Measurements from ENCODE around the gene AP5S1.
"Not testable (repeated sequence)": the region's sequence is repeated elsewhere in the genome, so short reads cannot be mapped to it uniquely, and the experiment has no call there.

The AP5S1 gene

DNA sequence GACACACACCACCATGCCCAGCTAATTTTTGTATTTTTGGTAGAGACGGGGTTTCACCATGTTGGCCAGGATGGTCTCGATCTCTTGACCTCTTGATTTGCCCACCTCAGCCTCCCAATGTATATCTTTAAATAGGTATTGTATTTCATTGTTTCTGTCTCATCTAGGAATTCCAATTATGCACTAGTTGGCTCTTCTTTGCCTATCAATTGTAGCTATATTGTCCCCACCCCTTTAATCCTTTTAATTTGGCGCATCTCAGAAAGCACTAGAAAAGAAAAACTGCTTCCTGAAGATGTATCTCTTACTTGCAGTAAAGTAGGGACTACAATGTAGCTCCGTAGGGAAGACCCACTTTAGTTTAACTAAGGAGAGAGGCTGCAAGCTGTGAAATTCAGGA is 15.8 kb downstream of the AP5S1 start:
- in situ Hi-C loops (cut with MboI; ENCODE audit: low sequenced_read_pairs), result no loop called here

- in situ Hi-C loops (cut with MboI; ENCODE audit: low sequenced_read_pairs), result no loop called here
These were observed 19.0 kb downstream of the AP5S1 start for GRCh38 chr20:3839328-3839727.

- in situ Hi-C loops (cut with MboI; ENCODE audit: low sequenced_read_pairs), result not testable (repeated sequence)
These were observed 19.9 kb downstream of the AP5S1 start for GRCh38 chr20:3840201-3840600.

- in situ Hi-C loops (cut with MboI; ENCODE audit: low sequenced_read_pairs), result no loop called here
These were observed 22.1 kb downstream of the AP5S1 start for GRCh38 chr20:3842348-3842930.

- in situ Hi-C loops (cut with MboI; ENCODE audit: low sequenced_read_pairs), result no loop called here
These were observed 23.1 kb downstream of the AP5S1 start for GRCh38 chr20:3843490-3843889.

- in situ Hi-C loops (cut with MboI; ENCODE audit: low sequenced_read_pairs), result not testable (repeated sequence)
These were observed 23.8 kb downstream of the AP5S1 start for GRCh38 chr20:3843990-3844619.

DNA sequence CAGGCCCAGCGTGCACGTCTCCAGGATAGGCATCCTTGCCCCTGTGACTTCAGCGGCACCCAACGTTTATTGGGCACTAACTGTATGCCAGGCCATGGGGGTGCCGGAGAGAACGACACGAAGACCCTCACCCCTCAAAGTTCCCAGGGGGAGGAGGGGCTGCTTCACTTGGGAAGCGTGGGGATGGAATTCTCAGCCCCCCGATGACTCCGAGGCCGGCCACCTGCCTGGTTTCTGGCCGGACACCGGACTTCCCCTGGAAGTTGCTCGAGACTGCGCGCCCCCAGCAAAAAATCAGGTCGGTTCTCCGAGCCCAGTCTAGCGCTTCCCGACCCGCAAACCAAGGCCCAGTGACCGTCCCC is 26.0 kb downstream of the AP5S1 start:
- in situ Hi-C loops (cut with MboI; ENCODE audit: low sequenced_read_pairs), result no loop called here

- in situ Hi-C loops (cut with MboI; ENCODE audit: low sequenced_read_pairs), result no loop called here
These were observed 26.5 kb downstream of the AP5S1 start, which contains the start of gene MAVS for GRCh38 chr20:3846740-3847428. MAVS (plus strand) TSS chr20:3846834; CDS start chr20:3854625, 7,791 bp downstream.

DNA sequence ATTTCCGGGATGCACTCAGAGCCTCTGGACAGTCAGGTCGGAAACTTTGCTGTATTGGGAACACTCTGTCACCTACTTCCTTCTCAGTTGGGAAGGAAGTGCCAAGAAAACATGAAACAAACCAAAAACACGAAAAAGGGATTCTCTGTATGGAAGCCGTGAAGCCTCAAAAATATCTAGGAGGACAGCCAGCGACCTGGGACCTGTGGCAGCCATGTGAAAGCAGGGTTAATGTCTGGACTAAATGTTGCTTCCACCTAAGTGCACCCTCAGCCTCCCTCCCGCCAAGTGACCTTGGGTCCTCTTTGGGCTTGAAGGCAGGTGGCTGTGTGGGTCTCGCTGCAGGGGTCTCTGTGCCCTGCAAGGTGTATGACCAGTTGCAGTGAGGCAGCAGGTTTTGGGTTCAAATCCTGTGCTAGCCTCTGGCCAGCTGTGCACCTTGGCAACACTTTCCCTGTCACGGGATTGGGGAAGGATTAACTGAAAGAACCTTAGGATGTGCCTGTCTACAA is 27.1 kb downstream of the AP5S1 start:
- in situ Hi-C loops (cut with MboI; ENCODE audit: low sequenced_read_pairs), result no loop called here

DNA sequence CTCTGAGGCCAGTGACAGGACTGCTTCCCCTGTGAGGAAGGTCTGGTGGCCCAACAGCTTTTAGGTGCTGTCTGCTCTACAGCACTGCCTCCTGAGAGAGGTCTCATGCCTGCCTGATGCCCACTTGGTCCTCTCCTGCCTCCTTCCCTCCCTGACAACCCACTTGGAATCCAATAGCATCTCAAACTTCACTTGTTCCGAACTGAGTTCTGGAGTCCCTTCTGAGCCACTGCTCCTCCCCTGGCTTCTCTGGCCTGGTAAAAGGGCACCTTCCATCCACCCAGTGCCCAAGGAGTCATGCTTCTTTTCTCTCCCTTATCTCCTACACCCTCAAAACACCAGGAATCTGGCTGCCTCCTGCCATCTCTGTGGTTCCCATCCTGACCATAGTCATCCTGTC is 28.2 kb downstream of the AP5S1 start:
- in situ Hi-C loops (cut with MboI; ENCODE audit: low sequenced_read_pairs), result no loop called here

DNA sequence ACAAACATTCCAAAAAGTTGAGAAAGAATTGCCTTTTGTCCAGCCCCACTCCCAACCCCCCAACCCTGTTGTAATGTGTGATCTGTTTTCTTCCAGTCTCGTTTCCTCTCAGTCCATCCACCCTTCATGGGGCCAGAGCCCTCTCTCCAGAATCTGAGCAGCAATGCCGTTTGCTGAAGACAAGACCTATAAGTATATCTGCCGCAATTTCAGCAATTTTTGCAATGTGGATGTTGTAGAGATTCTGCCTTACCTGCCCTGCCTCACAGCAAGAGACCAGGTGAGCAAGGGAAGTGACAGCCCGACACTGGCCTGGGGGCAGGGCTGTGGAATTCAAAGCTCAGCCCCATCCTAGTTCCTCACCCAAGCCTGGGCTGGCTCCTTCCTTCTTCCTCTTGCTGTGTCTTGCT is 34.1 kb downstream of the AP5S1 start:
- in situ Hi-C loops (cut with MboI; ENCODE audit: low sequenced_read_pairs), result loop anchor here (10.0 kb wide), 1 partner anchor 70 kb away; the partner anchor contains the start of genes CENPB and SPEF1

GRCh38 chr20:3857405-3857804 is 37.1 kb downstream of the AP5S1 start:
- in situ Hi-C loops (cut with MboI; ENCODE audit: low sequenced_read_pairs), result loop anchor here (10.0 kb wide), 1 partner anchor 73 kb away; the partner anchor contains the start of genes CENPB and SPEF1

DNA sequence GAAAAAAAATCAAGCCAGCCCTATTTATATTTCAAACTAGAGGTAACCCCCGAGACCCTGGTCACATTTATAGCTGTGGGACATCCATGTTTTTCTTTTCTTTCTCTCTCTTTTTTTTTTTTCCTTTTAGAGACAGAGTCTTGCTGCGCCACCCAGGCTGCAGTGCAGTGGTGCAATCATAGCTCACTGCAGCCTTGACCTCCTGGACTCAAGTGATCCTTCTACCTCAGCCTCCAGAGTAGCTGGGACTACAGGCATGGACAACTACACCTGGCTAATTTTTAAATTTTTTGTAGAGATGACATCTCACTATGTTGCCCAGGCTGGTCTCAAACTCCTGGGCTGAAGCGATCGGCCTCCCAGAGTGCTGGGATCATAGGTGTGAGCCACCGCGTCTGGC is 38.3 kb downstream of the AP5S1 start:
- in situ Hi-C loops (cut with MboI; ENCODE audit: low sequenced_read_pairs), result loop anchor here (10.0 kb wide), 1 partner anchor 74 kb away; the partner anchor contains the start of genes CENPB and SPEF1

DNA sequence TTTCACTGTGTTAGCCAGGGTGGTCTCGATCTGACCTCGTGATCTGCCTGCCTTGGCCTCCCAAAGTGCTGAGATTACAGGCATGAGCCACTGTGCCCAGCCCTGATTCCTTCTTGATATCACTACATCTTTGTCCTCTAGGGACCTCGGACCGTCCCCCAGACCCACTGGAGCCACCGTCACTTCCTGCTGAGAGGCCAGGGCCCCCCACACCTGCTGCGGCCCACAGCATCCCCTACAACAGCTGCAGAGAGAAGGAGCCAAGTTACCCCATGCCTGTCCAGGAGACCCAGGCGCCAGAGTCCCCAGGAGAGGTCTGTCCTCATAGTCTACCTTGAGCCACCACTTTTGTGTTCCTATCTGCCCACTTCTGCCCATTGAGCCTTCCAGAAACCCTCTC is 40.8 kb downstream of the AP5S1 start:
- in situ Hi-C loops (cut with MboI; ENCODE audit: low sequenced_read_pairs), result no loop called here

- in situ Hi-C loops (cut with MboI; ENCODE audit: low sequenced_read_pairs), result no loop called here
These were observed 42.0 kb downstream of the AP5S1 start for GRCh38 chr20:3862333-3862732.

GRCh38 chr20:3863317-3863716 is 43.0 kb downstream of the AP5S1 start:
- in situ Hi-C loops (cut with MboI; ENCODE audit: low sequenced_read_pairs), result no loop called here

DNA sequence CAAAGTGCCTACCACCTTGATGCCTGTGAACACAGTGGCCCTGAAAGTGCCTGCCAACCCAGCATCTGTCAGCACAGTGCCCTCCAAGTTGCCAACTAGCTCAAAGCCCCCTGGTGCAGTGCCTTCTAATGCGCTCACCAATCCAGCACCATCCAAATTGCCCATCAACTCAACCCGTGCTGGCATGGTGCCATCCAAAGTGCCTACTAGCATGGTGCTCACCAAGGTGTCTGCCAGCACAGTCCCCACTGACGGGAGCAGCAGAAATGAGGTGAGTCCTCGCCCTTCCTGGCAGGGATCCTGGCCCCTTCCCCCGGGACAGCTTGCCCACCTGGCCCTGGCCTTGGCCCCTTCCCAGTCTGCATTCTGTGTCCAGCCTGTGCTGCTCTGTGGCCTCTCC is 44.2 kb downstream of the AP5S1 start:
- in situ Hi-C loops (cut with MboI; ENCODE audit: low sequenced_read_pairs), result no loop called here

- in situ Hi-C loops (cut with MboI; ENCODE audit: low sequenced_read_pairs), result no loop called here
These were observed 45.0 kb downstream of the AP5S1 start for GRCh38 chr20:3865152-3865886.

DNA sequence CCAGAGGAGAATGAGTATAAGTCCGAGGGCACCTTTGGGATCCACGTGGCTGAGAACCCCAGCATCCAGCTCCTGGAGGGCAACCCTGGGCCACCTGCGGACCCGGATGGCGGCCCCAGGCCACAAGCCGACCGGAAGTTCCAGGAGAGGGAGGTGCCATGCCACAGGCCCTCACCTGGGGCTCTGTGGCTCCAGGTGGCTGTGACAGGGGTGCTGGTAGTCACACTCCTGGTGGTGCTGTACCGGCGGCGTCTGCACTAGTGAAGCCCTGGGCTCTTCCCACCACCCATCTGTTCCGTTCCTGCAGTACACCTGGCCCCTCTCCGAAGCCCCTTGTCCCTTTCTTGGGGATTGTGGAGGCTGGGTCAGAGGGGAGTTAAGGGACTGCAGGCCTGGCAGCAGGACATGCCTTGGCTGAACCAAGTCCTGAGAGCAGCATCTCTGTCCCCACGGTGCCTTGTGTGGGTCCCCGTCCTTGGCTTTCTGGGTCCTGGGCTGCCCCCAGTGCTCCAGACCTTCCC is 45.6 kb downstream of the AP5S1 start:
- in situ Hi-C loops (cut with MboI; ENCODE audit: low sequenced_read_pairs), result no loop called here

GRCh38 chr20:3866464-3866863 is 46.1 kb downstream of the AP5S1 start:
- in situ Hi-C loops (cut with MboI; ENCODE audit: low sequenced_read_pairs), result no loop called here

- in situ Hi-C loops (cut with MboI; ENCODE audit: low sequenced_read_pairs), result no loop called here
These were observed 47.5 kb downstream of the AP5S1 start for GRCh38 chr20:3867802-3868201.
